ENCODE data around the gene SNX10.

- no peak for TF ChIP-seq CTCF (conservative IDR thresholded peaks at IDR 0.05; ENCODE audit: low read depth, low read length)
- TF ChIP-seq EZH2 (IDR thresholded peaks at IDR 0.05; ENCODE audit: low read length, unreplicated experiment): no peak
- TF ChIP-seq EZH2phosphoT487 (IDR thresholded peaks at IDR 0.05; ENCODE audit: borderline replicate concordance, low read length): no peak
Observed at GRCh38 chr7:26403640-26404039, 112.0 kb downstream of the SNX10 start.

Data from PC-3 (cell line).